Ammon's horn (tissue), 1 donor: ENCODE results near the gene C19orf44.

Experiments
- DNase-seq: peaks from one replicate; pipeline ENCODE4 v3.0.0-alpha.2; 2016; ENCODE audit warnings: low spot score

The C19orf44 gene

DNA sequence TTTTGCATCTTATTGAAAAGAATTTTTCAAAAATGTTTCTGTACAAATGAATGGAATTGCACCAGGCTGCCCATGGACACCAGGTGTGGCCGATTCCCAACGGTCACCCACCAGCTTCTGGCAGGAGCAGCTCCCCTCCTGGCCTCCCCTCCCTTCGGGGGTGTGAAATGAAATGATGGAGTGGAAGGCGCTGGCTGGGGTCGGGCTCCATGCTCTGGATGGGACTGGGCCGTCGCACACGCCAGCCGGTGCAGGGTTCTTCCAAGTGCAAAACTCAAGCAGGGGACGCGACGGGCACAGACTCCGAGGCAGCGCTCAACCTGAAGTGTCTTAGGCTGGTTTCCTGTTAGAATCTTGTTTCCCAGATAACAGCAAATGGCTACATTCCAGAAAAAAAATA is 21.9 kb downstream of the C19orf44 start:
- DNase-seq, result no peak

DNA sequence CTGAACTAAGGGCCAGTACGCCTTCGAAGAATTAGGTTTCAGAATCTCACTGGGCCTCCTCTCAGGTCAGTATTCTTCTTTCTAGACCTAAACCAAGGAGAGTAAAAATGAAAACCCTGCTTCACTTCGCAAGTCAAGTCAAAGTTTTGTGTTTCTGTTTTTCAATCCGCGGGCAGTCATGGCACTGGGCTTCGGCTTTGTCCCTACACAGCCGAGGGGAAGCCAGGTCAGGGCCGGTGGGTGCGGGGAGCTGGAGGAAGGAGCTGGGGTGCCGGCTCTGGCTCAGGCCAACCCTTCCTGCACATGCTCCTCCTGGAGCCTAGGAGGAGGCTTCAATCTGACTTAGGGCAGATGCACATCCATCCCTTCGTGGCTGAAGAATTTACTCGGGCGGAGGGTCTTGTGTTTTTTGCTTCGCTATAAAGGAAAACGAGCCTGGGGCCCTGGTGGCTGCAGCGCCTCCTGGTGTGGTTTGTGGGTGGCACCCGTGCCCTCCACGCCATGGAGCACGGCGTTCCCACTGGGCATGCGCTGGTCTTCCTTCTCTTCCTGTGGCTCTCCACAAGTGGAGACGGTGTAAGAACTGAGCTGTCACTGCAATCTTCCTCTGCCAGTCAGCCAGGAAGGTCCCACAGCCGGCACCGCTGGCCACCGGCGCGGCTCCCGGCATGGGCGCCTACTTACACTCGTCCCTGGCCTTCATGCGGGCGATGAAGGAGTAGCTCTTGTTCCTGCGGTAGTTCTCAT is 22.5 kb downstream of the C19orf44 start:
- no peak for DNase-seq

DNA sequence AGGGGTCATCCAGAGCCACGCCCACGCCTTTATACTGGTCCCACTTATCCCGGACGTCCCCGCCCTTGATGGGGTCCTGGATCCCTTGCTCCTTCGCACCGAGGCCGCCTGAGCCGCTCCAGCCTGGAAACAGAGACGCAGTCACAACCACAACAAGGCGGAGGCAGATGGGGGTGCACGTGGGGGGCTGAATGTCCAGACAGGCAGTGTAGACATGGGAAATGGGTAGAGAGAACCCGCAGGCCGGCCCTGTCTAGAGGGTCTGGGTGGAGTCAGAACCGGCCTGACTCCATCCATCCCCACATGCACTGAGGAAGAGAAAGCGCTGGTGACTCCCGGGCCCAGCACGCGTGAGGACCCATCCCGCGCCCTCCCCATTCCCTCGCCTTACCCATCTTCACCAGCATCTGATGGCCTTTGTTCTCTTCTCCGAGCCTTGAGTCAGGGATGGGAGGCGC is 23.1 kb downstream of the C19orf44 start:
- DNase-seq, result no peak

DNA sequence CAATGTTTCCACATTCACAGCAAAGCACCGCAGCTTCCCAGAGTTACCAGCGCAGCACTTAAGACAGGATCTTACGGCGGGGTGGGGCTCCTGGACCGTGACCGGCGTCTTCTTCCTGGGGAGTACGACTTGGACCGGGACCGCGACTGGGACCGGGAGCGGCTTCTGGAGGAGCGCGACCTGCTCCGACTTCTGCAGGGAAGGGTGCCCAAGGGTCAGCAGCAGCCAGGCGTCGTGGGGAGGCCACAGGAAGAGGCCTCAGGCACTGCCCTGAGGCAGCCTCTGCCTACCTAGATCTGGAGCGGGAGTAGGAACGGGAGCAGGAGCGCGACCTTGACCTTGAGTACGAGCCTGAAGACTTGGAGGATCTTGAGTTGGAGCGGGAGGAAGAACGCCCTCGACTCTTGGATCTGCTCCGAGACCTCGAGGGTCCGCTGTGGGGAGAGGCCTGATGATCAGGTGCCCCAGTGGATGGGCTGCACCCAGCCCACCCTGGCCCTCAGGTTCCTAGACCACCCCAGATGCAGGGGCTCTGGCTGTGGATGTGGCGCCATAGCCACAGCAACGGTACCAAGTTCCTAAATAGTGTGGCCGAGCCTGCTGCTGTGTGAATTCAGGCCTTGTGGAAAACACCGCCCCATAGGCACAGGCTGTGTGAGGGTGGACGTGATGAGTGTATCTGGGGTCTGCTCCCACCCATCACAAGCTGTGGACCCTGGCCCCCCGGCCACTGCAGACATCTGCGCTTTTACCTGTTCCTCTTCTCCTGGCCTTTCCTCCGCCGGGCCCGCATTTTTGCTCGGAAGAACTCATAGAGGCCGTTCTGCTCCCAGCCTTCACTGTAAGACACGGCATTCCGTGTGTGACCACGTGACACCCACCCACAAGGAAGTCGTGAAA is 24.1 kb downstream of the C19orf44 start:
- DNase-seq, result no peak

DNA sequence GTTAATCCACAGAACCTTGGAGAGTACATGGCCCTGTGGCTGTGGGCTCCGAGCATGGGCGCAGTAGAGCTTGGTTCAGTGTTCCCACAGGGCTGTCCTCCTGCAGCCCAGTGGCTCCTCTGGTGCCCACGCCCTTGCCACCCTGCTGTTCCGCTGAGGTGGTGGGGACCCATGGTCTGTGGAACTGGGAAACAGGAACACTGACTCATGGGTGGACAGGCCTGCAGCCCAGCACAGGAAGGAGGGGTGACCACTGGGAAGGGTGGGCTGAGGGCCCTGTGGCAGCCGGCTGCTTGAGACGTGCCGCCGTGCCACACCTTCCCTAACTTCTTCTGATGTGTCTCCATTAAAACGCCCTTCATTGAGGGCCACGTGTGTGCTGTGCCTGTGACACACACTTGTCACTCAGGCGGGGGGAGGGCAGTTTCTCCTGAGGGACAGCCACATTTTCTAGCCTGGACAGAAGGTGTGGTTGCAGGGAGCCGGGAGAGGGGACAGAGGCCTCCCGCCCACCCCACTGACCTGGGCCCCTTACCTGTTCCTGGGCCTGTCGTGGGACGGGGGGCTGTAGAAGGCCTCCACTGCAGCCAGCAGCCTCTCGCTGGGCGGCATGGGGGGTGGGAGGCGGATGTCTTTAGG is 24.9 kb downstream of the C19orf44 start:
- no peak for DNase-seq

DNA sequence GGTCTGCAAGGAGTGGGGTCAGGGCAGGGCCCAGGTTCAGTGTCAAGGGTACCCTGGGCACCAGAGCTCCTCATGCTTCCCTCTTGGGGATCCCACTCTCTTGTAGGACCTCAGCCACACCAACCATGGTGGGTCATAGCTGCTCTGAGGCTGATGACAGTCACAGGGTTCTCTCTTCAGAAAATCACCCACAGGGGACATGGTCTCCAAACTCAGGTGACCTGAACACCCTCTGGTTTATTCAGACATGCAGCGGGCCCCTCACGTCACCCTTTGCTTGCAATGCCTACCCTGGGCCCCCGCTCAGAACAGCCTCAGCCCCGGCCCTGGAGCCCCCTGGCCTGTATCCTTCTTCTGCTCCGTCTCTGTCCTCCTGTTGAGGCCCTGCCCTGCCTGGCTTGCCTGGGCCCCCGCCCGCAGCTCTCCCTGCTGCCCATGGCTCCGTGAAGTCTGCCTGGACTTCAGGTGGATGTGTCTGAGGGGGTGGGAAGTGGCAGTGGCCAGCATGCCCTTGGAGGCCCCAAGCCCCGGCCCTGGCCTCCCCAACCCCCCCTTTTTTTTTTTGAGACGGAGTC is 25.6 kb downstream of the C19orf44 start:
- DNase-seq, result no peak

DNA sequence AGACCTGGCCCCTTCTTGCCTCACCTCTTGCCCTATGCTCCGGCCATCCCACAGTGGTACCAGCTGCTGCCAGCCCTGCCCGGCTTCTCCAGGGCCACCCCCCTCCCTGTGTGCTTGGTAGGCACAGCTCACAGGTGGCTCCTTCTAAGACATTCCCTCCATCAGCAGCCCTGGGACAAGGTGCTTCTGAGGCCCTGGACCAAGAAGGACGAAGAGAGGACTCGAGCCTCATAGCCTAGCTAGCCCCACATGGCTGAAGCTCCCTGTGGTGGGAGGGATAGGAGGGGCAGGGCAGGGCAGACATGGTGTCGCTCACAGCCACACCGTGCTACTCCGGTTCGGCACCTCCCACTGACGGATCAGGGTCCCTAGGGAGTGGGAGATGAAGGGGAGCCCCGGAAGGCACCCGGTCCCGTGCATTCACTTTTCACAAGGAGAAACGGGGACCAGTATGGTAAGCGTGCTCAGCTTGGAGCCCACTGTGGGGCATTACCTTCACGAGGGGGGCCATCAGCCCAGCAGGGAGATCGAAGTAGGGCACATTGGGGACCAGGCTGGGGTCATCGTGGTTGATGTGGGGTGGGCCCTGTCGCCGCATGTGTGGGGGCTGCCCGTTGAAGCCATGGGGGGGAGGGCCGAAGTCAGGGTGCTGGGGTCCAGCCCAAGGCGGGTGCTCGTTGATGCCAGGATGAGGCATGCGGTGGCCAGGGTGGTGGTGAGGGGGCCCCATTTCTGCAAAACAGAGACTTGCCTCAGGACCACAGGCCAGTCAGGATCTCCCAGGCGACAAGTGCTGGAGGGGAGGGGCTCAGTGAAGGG is 26.6 kb downstream of the C19orf44 start:
- no peak for DNase-seq

DNA sequence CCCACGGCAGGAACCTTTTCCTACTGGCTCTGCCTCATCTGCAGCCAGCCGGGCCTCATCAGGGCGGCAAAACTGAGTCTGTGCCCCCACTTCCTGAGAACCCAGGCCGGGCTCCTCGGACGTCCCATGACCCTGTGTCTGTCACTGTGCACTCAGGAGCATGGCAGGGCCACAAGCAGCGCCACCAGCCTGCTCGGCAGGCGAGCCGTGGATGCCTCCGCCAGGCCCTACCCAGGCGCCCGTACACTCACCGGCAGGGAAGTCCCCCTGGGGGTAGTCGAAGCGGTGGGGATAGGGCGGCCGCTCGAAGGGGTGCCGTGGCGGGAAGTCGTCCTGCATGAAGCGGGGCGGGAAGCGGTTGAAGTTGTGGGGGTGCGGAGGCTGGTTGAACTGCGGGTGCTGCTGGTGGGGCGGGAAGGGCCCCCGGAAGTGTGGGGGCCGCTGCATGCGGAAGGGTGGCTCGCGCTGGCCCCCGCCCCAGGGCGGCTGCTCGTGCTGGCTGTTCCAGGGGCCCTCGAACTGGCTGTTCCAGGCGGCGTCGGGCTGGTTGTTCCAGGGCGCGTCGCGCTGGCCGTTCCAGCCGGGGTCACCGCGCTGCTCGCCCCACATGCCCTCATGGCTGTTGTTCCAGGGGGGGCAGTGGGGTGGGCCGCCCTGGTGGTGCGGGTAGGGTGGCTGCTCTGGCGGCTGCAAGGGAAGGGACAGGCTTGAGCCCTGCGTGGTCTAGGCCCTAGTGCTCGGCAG is 29.0 kb downstream of the C19orf44 start:
- no peak for DNase-seq

DNA sequence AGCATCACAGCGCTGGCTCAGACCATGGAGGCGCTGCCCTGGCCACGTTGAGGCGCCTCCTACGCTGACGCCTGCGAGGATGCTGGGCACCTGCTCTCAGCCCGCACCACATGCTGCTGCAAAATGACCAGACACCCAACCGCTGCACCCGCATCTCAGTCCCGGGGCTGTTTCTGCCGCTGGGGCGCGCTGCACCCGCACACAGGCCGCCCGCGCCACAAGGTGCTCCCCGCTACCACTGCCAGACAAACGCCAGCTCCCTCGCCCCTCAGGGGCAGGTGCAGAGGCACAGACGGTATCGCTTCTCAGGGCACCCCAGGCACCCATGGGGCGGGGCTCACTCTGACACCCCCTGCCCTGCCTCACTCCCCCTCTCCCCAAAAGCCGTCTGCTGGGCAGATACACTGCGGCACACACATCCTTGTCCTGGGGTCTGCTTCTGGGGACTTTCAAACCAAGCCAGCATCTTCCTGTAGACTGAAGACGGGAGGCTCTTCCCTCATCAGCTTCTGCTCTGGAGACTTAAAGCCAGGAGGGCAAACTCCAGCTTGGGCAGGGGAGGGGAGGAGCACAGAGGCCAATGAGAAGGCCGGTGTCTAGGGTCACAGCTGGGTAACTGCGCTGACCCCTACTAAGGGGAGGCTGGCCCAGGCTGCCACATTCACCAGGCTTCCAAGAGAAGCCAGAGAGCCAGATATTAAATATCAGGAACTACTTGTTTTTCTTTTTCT is 29.7 kb downstream of the C19orf44 start:
- no peak for DNase-seq

DNA sequence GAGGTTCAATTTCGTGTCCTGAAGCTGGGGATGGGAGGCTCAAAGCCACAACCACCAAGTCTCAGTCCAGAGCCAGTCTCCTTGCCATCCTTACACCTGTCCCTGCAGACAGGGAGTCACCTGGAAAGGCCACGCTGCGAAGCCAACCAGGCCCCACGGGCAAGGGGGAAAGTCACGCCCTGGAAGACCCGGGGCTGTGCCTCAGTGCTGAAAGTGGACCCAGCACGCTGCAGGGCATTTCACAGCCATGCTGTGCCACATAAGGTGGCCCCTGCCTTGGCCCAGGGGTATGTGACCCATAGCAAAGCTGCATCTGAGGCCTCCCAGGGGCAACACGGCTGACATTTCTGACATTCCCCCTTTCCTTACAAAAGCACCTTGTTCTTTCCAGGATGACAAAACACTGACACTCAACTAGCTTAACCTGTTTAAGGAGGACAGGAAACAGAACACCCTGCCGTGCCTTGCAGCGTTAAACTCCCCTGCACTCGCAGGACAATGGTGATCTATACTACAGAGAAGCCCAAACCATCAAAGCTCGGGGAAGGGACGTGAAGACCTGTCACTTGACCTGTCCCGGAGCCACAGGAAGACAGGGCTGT is 31.2 kb downstream of the C19orf44 start:
- DNase-seq, result no peak

DNA sequence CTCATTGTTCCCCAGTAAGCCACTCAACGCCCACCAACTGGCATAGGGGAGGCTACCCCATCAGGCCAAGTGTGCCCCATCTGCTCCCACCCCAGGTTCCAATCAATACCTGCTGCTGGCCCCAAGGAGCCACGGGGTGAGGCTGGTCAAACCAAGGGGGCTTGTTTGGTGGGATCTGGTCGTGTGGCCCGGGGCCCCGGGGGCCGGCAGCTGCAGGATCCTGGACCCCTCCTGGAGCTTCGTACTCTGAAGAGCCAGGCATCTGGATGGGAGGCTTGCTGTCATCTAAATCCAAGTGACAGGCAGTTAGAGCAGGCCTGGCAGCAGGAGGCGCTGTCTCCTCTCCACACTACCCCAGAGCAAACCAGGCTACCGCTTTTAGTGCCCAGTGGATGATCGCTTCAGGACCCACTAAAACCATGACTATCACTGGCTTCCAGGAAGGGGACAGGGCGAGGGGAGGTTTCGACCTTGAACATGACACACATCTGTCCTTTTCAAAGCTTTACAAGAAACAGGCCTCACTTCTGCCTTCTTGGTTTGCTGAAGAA is 31.9 kb downstream of the C19orf44 start:
- DNase-seq, result no peak

DNA sequence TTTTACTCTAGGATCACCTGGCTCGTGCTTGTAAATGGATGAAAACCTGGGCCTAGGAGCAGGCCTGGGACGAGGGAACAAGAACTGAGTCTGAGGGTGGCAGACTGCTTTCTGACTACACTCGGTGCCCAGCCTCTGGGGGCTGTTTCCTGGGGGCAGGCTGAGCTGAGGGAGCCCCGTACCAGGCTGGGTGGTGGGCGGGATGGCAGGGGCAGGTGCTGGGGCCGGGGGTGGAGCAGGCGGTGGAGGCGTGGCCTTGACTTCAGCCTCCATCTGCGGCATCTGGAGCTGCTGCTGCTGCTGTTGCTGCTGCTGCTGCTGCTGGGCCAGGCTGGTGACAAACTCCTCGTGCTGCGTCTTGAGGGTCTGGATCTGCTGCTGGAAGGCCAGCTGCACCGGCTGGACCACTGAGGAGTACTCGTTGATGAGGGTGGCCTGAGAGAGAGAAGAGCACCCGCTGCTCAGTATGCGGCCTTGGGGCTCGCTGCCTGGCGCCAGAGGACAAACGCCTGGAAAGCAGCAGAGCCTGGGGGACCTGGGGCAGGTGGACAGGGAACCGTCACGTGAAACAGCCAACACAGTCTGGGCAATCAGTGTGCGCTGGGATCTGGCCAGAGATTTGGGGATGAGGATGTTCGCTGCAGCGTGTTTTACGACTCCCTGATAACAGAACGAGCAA is 33.4 kb downstream of the C19orf44 start:
- no peak for DNase-seq

DNA sequence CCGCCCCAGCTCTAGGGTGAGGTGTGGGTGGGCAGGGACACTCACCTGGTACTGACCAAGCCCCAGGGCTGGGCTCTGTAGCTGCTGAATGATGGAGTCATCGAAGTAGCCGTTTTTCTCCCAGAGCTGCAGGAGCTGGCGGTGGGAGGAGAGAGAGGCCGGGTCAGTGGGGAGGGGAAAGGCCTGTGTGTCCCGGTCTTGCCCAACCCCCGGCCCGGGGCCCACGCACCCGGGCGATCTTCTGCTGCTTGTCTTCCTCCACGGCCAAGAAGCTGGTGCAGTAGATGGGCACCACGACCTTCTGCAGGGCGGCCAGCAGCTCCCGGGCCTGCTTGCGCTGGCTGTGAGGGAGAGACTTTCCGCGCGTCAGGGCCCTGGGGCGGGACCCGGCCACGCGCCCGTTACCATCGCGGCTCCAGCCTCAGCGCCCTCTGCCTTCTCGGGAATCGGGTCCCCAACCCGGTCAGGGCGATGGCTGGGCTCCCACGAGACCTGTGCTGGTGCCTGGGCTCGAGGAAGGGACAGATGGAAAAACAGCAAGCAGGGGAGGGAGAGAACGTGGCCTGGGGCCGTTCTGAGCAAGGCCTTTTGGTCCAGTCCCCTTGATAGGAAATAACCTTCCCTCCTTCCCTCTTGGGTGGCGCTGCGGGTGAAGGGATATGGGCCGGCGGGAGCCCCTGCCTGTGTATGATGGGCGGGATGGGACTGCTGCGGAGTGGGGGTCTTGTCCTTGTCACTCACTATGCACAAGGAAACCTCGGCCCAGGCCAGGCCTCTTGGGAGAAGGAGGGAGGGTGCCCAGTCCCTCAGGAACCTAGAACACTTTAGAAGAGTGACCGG is 34.6 kb downstream of the C19orf44 start:
- DNase-seq, result no peak

DNA sequence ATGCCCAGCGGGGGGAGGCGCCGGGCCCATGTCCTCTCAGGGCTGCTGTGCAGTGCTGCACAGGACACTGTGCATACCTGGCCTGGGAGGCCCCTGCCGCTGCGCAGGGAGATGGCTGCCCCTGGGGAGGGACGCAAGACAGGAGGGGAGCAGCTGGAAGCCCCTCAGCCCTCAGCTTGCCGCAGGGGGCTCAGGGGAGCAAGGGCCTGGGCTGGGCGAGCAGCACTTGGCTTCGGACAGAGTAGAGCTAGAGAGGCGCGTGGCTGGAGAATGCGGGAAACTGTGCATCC is 35.1 kb downstream of the C19orf44 start:
- no peak for DNase-seq

DNA sequence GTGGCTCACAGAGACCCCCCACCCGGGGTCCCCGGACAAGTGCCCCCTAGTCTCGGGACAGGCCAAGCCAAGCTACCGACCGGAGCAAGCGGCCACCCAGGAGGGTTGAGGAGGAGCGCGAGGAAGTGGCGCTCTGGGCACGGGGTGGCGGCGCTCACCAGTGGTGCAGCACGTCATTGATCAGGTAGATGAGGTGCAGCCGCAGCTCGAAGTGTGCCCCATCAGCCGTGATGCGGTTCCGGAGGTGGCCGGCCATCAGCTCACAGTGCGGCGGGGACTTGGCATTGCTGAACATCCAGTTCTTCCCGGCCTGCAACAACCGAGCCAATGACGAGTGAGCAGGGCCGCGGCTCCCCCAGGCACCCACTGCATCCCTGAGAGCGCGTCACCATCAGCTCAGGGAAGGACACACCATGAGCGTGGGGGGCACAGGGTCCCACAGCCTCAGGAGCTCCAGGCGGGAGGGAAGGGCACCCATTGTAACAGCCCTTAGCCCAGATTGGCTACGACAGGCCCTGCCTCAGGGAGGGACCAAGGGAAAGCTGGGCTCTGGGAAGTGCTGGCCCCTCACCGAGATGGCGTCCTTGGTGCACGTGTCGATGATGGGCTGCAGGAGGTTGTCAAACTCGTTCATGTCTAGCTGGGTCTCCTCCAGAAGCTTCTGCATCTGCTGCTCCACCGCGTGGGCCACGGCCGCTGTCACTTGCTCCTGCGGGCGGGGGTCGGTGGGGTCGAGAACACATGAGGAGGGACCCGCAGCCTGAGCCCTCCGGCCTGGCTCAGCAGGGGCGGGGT is 36.4 kb downstream of the C19orf44 start:
- no peak for DNase-seq

DNA sequence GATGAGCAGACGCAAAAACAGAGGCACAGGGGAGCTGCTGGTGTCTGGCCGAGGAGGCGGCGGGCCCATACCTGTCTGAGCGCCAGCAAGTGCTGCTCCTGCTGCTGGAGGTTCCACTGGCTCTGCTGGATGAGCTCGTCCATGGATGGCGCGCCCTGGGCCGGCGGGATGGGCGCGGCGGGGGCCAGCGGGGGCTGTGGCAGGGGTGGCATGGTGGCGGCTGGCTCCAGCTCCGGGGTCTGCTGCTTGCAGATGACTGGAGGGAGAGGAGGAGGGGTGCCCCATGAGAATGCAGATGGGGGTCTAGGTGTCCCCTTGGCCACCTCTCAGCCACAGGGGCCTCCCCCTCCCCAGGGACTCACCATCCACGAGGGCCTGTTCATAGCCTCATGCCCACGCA is 39.2 kb downstream of the C19orf44 start:
- no peak for DNase-seq

DNA sequence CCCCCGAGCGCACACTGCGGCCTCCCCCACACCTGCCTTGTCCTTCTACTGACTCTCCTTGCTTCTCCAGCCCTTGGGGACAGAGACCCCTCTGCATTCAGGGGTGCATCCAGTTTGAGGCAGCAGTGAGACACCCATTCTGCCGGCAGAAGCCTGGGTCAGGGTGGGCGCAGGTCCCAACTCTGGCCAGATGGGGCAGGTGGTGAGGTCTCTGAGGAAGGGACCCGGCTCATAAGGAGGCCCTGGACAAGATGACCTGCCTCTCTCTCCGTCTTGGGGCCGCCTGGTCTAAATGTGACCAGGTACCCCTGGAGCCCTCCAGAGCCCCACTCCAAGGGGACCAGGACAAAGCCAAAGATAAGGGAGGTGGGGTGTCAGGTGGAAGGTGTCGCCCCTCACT is 39.9 kb downstream of the C19orf44 start:
- no peak for DNase-seq
